NB4 (cell line): ENCODE results near the gene CFAP298.

ENCODE experiments used
- MYC ChIP-seq: IDR thresholded peaks from 2 replicates; pipeline ENCODE4 v1.6.1; 2011; ENCODE audit warnings: low read depth, low read length
- POLR2A ChIP-seq: IDR thresholded peaks from 2 replicates; pipeline ENCODE4 v1.6.1; 2011; ENCODE audit warnings: mild to moderate bottlenecking; ENCODE audit not compliant: insufficient read length; ENCODE audit errors: extremely low read depth
- TF ChIP-seq, protein P1 (sequence below): IDR thresholded peaks from one replicate; pipeline ENCODE4 v1.5.1; 2012; ENCODE audit warnings: low read depth, low read length

DNA sequence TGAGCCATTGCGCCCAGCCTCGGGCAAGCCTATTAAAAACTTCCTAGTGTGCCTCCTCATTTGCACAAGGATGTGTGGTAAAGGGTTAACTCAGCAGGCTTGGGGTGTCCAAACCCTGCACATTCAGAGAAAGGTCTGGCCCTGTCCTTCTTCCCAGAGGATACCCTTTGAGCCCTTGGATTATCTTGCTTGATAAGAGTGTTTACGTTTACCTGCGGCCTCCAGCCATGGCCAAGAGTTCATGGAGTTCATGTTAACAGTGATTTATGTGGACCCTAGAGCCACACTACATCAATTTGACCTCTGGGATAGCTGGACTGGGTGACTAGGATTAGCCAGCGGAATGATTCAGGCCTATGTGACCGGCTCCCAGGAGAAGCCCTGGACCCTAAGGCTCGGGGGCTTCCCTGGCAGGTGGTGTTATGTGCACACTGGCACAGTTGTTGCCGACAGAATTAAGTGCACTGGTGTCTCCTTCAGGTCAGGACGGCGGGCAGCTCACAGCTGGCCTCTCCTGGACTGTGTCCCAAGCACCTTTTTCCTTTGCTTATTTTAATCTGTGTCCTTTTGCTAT lies 19.2 kb downstream of the CFAP298 start:
- TF ChIP-seq, protein P1, sequence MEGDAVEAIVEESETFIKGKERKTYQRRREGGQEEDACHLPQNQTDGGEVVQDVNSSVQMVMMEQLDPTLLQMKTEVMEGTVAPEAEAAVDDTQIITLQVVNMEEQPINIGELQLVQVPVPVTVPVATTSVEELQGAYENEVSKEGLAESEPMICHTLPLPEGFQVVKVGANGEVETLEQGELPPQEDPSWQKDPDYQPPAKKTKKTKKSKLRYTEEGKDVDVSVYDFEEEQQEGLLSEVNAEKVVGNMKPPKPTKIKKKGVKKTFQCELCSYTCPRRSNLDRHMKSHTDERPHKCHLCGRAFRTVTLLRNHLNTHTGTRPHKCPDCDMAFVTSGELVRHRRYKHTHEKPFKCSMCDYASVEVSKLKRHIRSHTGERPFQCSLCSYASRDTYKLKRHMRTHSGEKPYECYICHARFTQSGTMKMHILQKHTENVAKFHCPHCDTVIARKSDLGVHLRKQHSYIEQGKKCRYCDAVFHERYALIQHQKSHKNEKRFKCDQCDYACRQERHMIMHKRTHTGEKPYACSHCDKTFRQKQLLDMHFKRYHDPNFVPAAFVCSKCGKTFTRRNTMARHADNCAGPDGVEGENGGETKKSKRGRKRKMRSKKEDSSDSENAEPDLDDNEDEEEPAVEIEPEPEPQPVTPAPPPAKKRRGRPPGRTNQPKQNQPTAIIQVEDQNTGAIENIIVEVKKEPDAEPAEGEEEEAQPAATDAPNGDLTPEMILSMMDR: no peak
- TF ChIP-seq POLR2A (no peak), MYC (no peak)
